PFSK-1 (cell line): ENCODE results near the gene SOX5.

Source experiments
- FOXP2 ChIP-seq: optimal IDR thresholded peaks from 2 replicates; pipeline ENCODE3; 2011; ENCODE audit warnings: borderline replicate concordance, control low read depth, inconsistent platforms; ENCODE audit not compliant: insufficient read depth; ENCODE audit errors: extremely low read length, extremely low read depth
- POLR2AphosphoS5 ChIP-seq: IDR thresholded peaks from 2 replicates; pipeline ENCODE4 v1.6.1; 2012; ENCODE audit warnings: low read depth, mild to moderate bottlenecking, control low read depth, low read length, moderate library complexity
- REST ChIP-seq, 2 experiments: IDR thresholded peaks; 2 replicates each; pipeline versions ENCODE4 v1.6.1 to v1.8.0; 2011 to 2012; ENCODE audit warnings: low read depth in 2 of 2, low read length in 2 of 2, control low read depth in 1 of 2, inconsistent platforms in 1 of 2, mild to moderate bottlenecking in 1 of 2, moderate library complexity in 1 of 2; ENCODE audit not compliant: insufficient read depth in 1 of 2
- SIN3A ChIP-seq: IDR thresholded peaks from 2 replicates; pipeline ENCODE4 v1.6.1; 2012; ENCODE audit warnings: mild to moderate bottlenecking, low read length, moderate library complexity, borderline replicate concordance; ENCODE audit not compliant: insufficient read depth
- TAF1 ChIP-seq: IDR thresholded peaks from 2 replicates; pipeline ENCODE4 v1.6.1; 2012; ENCODE audit warnings: low read length, control low read depth, borderline replicate concordance; ENCODE audit not compliant: insufficient read depth

Gene SOX5

GRCh38 chr12:23889069-23889440 lies 60.4 kb downstream of the SOX5 start:
- TF ChIP-seq POLR2AphosphoS5 (no peak), SIN3A (no peak), FOXP2 (no peak), REST (IDR thresholded peaks at IDR 0.05; ENCODE audit: insufficient read depth in 1 of 2, low read depth in 2 of 2, low read length in 2 of 2) (no peak), TAF1 (no peak)

GRCh38 chr12:23888396-23889068 lies 60.9 kb downstream of the SOX5 start:
- no peak for TF ChIP-seq SIN3A
- no peak for TF ChIP-seq TAF1
- no peak for TF ChIP-seq POLR2AphosphoS5
- TF ChIP-seq FOXP2: no peak
- TF ChIP-seq REST (IDR thresholded peaks at IDR 0.05; ENCODE audit: insufficient read depth in 1 of 2, low read depth in 2 of 2, low read length in 2 of 2): no peak

- TF ChIP-seq REST (IDR thresholded peaks at IDR 0.05; ENCODE audit: insufficient read depth in 1 of 2, low read depth in 2 of 2, low read length in 2 of 2) (no peak), TAF1 (no peak), POLR2AphosphoS5 (no peak), FOXP2 (no peak), SIN3A (no peak)
These were observed 62.2 kb downstream of the SOX5 start for GRCh38 chr12:23887055-23887835.

- no peak for TF ChIP-seq POLR2AphosphoS5
These were observed 64.1 kb downstream of the SOX5 start for GRCh38 chr12:23885394-23885793.

- TF ChIP-seq POLR2AphosphoS5 (no peak), FOXP2 (no peak), SIN3A (no peak), REST (IDR thresholded peaks at IDR 0.05; ENCODE audit: insufficient read depth in 1 of 2, low read depth in 2 of 2, low read length in 2 of 2) (no peak), TAF1 (no peak)
These were observed 64.6 kb downstream of the SOX5 start for GRCh38 chr12:23884909-23885308.
